Neuronal stem cell (in vitro differentiated cells): ENCODE results near the gene RAB1A.
A peak's percentile ranks its signal among the peaks of the same experiment; 100 is the strongest.

Experiments
- DNase-seq: peaks from one replicate; pipeline ENCODE4 v3.0.0-alpha.2; 2013; ENCODE audit warnings: low spot score
- H2AFZ ChIP-seq: one replicate; pipeline ENCODE4 v1.6.1; 2013; ENCODE audit warnings: mild to moderate bottlenecking, low read length, inconsistent platforms
- H2AK5ac ChIP-seq: 2 replicates; pipeline ENCODE4 v1.6.1; 2013; ENCODE audit warnings: low read depth, mild to moderate bottlenecking, inconsistent platforms, low read length, moderate library complexity, mixed read lengths
- H2BK120ac ChIP-seq: 2 replicates; pipeline ENCODE4 v1.6.1; 2013; ENCODE audit warnings: low read depth, mild to moderate bottlenecking, inconsistent platforms, low read length, moderate library complexity, mixed read lengths
- H2BK12ac ChIP-seq: one replicate; pipeline ENCODE4 v1.6.1; 2013; ENCODE audit warnings: low read length, inconsistent platforms
- H2BK15ac ChIP-seq: 2 replicates; pipeline ENCODE4 v1.6.1; 2013; ENCODE audit warnings: mild to moderate bottlenecking, low read length, inconsistent platforms, mixed read lengths
- H2BK5ac ChIP-seq: one replicate; pipeline ENCODE4 v1.6.1; 2013; ENCODE audit warnings: inconsistent platforms, mild to moderate bottlenecking, low read length, moderate library complexity
- H3K14ac ChIP-seq: one replicate; pipeline ENCODE4 v1.6.1; 2013; ENCODE audit warnings: low read length, inconsistent platforms
- H3K18ac ChIP-seq: 2 replicates; pipeline ENCODE4 v1.6.1; 2013; ENCODE audit warnings: low read length, inconsistent platforms
- H3K23ac ChIP-seq: 2 replicates; pipeline ENCODE4 v1.6.1; 2013; ENCODE audit warnings: low read depth, mild to moderate bottlenecking, mixed read lengths, low read length, inconsistent platforms; ENCODE audit not compliant: poor library complexity
- H3K27ac ChIP-seq: replicated peaks from 3 replicates; pipeline ENCODE4 v1.5.1; 2013; ENCODE audit warnings: low read length, inconsistent platforms
- H3K27me3 ChIP-seq, 3 experiments: 2 replicates each; pipeline ENCODE4 v1.6.1; 2013; ENCODE audit warnings: low read length in 3 of 3, mild to moderate bottlenecking in 2 of 3, inconsistent platforms in 1 of 3, low read depth in 1 of 3, mixed read lengths in 1 of 3, moderate library complexity in 1 of 3; ENCODE audit not compliant: control insufficient read depth in 3 of 3, insufficient read depth in 3 of 3
- H3K36me3 ChIP-seq, 2 donors: replicated peaks in 1 of 2; 2 replicates each; pipeline ENCODE4 v1.6.1; 2013; ENCODE audit warnings: low read length in 2 of 2; ENCODE audit not compliant: control insufficient read depth in 2 of 2, insufficient read depth in 2 of 2
- H3K4ac ChIP-seq: 2 replicates; pipeline ENCODE4 v1.6.1; 2013; ENCODE audit warnings: inconsistent platforms, mild to moderate bottlenecking, low read length, moderate library complexity
- H3K4me1 ChIP-seq, 2 donors: 1 replicate in 1 of 2; 2 replicates in 1 of 2; pipeline ENCODE4 v1.6.1; 2013; ENCODE audit warnings: low read length in 2 of 2, low read depth in 1 of 2; ENCODE audit not compliant: control insufficient read depth in 2 of 2, insufficient read depth in 1 of 2
- H3K4me2 ChIP-seq: one replicate; pipeline ENCODE4 v1.6.1; 2013; ENCODE audit warnings: mild to moderate bottlenecking, low read length, inconsistent platforms; ENCODE audit not compliant: insufficient read depth, poor library complexity, severe bottlenecking
- H3K4me3 ChIP-seq, 2 donors: 2 replicates each; pipeline ENCODE4 v1.5.1; 2013; ENCODE audit warnings: low read length in 2 of 2, mild to moderate bottlenecking in 2 of 2, inconsistent platforms in 1 of 2, moderate library complexity in 1 of 2
- H3K79me1 ChIP-seq: one replicate; pipeline ENCODE4 v1.6.1; 2013; ENCODE audit warnings: low read depth, mild to moderate bottlenecking, inconsistent platforms, low read length, moderate library complexity
- H3K9ac ChIP-seq: one replicate; pipeline ENCODE4 v1.6.1; 2013; ENCODE audit warnings: mild to moderate bottlenecking, low read depth, low read length, inconsistent platforms; ENCODE audit not compliant: poor library complexity
- H3K9me3 ChIP-seq, 2 donors: replicated peaks in 1 of 2; 2 replicates each; pipeline versions ENCODE3 to v1.6.1; 2013; ENCODE audit warnings: low read length in 2 of 2, mild to moderate bottlenecking in 2 of 2, inconsistent platforms in 1 of 2, low read depth in 1 of 2, mixed read lengths in 1 of 2, moderate library complexity in 1 of 2; ENCODE audit not compliant: control insufficient read depth in 2 of 2, insufficient read depth in 1 of 2
- H4K8ac ChIP-seq: one replicate; pipeline ENCODE4 v1.6.1; 2013; ENCODE audit warnings: low read depth, mild to moderate bottlenecking, inconsistent platforms, low read length, moderate library complexity
- H4K91ac ChIP-seq: one replicate; pipeline ENCODE4 v1.6.1; 2013; ENCODE audit warnings: low read length, low read depth, mild to moderate bottlenecking, inconsistent platforms; ENCODE audit not compliant: poor library complexity
- WGBS, 2 donors: extraction: QIAGEN DNeasy Blood & Tissue Kit; methylation state at CpG; one replicate each; pipeline ENCODE4 v1.1.7; 2013; ENCODE audit warnings: missing lambda C conversion rate in 2 of 2, mixed read lengths in 1 of 2; ENCODE audit not compliant: insufficient read length in 2 of 2, insufficient replicate concordance in 1 of 2; ENCODE audit errors: extremely low coverage in 2 of 2; 5-methylcytosine and 5-hydroxymethylcytosine counted together

RAB1A gene

DNA sequence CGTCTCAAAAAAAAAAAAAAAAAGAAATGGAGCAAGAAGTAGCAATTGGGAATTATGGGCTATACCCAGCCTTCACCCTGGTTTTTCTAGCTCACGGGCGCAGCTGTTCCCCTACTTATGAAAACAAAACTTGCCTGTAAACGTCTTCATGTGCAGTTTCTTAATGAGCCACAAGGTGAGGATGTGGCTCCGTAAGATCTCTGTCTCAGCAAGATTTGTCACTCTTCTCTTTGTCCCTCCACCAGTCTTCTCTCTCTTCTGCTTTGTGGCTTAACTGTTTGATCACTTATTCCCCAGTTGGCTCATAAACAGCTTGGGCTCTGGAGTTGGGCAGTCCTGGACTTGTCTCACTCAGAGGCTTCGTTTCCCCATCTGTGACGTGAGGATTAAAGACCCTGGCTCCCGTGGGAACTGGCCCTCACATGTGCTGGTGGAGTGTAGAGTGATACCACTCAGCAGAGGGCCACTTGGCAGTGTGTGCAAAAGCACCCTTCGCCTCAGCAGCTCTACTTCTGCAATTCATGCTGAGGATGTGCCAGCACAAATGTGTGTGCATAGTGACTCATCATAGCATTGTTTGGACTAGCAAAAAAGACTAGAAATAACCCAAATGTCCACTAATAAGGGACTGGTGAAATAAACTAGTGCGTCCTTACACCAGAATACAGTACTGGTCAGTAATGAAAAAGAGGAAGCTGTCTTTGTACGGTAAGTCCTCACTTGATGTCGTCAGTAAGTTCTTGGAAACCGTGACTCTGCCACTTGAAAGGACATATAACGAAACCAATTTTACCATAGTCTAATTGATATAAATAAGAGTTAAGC lies 65.0 kb downstream of the RAB1A start:
- Histone ChIP-seq H3K4ac (no peak overlapping the region), H4K91ac (no peak overlapping the region), H3K18ac (no peak overlapping the region), H3K27ac (peak overlapping the region; percentile 4), H3K4me1 (peaks cover 0 to 14% of the 10 kb centered on the region in 2 donors), H3K36me3 (peaks cover 11 to 49% of the 10 kb centered on the region in 2 donors), H3K9ac (peak overlapping the region; percentile 55), H3K14ac (peak overlapping the region; percentile 14), H2BK120ac (no peak overlapping the region), H3K4me3 (no peak overlapping the region), H3K27me3 (no peaks in the 10 kb centered on the region), H2BK5ac (no peak overlapping the region), H2AK5ac (no peak overlapping the region), H3K23ac (no peak overlapping the region), H3K9me3 (no peaks in the 10 kb centered on the region), H2AFZ (no peak overlapping the region), H2BK12ac (no peak overlapping the region), H3K79me1 (peaks cover 16% of the 10 kb centered on the region), H2BK15ac (no peak overlapping the region), H3K4me2 (no peak overlapping the region), H4K8ac (peak overlapping the region; percentile 0)
- peak; percentile 33 for DNase-seq
- no CpG with 5 or more reads among the region's 14 CpGs for WGBS, 2 donors

DNA sequence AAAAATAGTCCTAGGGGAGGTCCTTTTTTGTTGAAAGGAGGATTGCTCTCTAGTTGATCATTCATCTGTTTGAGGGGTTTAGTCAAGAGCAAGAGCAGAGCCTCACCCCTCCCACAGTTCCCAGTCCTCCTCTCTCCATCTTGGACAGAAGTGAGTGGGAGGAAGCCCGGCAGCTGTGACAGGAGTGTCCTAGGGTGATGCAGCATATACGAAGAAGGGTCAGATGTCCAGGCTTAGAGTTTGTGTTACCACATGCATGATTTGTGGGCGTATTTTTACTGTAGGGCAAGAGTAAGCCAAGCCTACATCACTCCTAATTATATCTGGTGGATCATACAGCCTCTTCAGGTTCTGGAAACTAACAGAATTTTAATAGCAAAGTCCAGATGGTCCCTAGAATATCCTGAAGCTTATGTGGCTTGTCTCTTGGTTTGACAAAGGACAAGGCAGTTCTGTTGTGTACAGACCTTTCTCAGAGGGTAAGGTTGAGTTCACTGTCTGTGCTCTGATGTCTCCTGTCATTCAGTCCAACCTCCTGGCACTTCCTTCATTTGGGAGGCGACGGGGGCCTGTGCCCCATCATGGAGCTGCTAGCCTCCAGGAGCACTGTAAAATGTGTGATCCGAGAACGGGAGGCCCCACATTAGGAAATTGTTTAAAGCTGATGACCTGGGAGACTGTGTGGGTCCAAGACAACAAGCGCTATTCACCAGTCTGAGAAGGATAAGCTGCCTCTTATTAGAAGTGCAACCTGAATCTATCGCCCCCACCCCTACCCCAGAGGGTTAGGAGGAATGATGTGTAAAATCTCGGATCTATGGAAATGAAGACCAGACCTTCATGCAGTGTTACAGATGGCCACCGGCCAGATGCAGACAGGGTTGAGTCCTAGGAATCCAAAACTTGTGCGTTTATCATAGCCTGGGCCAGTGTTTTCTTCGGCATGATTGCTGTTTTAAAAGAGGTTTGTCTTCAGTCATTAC lies 66.8 kb downstream of the RAB1A start:
- Histone ChIP-seq H3K9ac (no peak overlapping the region), H2BK15ac (no peak overlapping the region), H2BK120ac (no peak overlapping the region), H3K4ac (no peak overlapping the region), H3K18ac (no peak overlapping the region), H3K79me1 (peaks cover 11% of the 10 kb centered on the region), H3K14ac (no peak overlapping the region), H3K23ac (no peak overlapping the region), H3K4me1 (peaks cover 0 to 11% of the 10 kb centered on the region in 2 donors), H3K9me3 (no peaks in the 10 kb centered on the region), H2AK5ac (no peak overlapping the region), H4K91ac (no peak overlapping the region), H4K8ac (no peak overlapping the region), H3K27ac (no peak overlapping the region), H3K36me3 (peaks cover 8 to 42% of the 10 kb centered on the region in 2 donors), H2AFZ (no peak overlapping the region), H2BK12ac (no peak overlapping the region), H3K27me3 (no peaks in the 10 kb centered on the region), H2BK5ac (no peak overlapping the region), H3K4me2 (no peak overlapping the region), H3K4me3 (no peak overlapping the region)
- DNase-seq: no peak
- WGBS, 2 donors: no CpG with 5 or more reads among the region's 13 CpGs

DNA sequence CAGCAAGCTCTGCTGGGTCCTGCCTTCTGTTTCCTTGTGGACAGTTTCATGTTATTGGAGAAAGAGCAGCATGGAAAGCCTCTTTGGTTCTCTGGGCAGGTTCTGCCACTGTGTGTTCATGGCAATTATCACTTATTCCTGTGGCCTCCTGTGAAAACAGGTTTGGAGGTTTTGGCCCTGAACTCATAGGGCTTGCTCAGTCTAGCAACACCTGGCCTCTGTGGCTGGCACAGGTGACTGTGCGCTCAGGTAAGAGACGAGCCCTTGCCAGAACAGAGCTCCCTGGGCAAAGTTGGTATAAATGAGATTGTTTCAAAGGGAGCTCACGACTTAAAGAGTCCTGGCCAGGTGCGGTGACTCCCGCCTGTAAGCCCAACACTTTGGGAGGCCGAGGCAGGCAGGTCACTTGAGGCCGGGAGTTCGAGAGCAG lies 68.0 kb downstream of the RAB1A start:
- no peak for DNase-seq
- Histone ChIP-seq H3K18ac (no peak overlapping the region), H3K27ac (no peak overlapping the region), H3K27me3 (no peaks in the 10 kb centered on the region), H3K9me3 (no peaks in the 10 kb centered on the region), H2AK5ac (no peak overlapping the region), H3K23ac (no peak overlapping the region), H2BK12ac (no peak overlapping the region), H2BK5ac (no peak overlapping the region), H3K4me3 (no peak overlapping the region), H4K8ac (no peak overlapping the region), H3K4ac (no peak overlapping the region), H3K14ac (no peak overlapping the region), H3K4me2 (no peak overlapping the region), H4K91ac (no peak overlapping the region), H3K4me1 (peaks cover 0 to 16% of the 10 kb centered on the region in 2 donors), H3K9ac (no peak overlapping the region), H2AFZ (no peak overlapping the region), H2BK120ac (no peak overlapping the region), H3K36me3 (peaks cover 8 to 38% of the 10 kb centered on the region in 2 donors), H3K79me1 (peaks cover 8% of the 10 kb centered on the region), H2BK15ac (no peak overlapping the region)
- no CpG with 5 or more reads among the region's 8 CpGs for WGBS, 2 donors
